Activated CD4-positive, alpha-beta T cell treated with anti-CD3 and anti-CD28 coated beads, Interleukin-2, amount 50 U/mL, for 48 hours (primary cell): ENCODE data around the gene CCNYL1.

Experiments used
- DNase-seq, 2 experiments: peaks; one replicate each; pipeline ENCODE4 v3.0.0-alpha.2; 2020

The CCNYL1 gene

GRCh38 chr2:207796585-207797350 lies 85.3 kb downstream of the CCNYL1 start:
- DNase-seq: no peak

- DNase-seq: no peak
Observed at GRCh38 chr2:207801259-207801658, 89.8 kb downstream of the CCNYL1 start.

- no peak for DNase-seq
Observed at GRCh38 chr2:207802650-207803049, 91.2 kb downstream of the CCNYL1 start.
